HEK293 (cell line): ENCODE results near the gene DDX10.

Experiments
- CTCF ChIA-PET: fragments of 350-600 bp; formaldehyde crosslinking; extraction: SDS; loops from one replicate; lab custom pipeline; 2021; ENCODE audit warnings: antibody characterized with exemption; lab: Yijun Ruan, JAX
- POLR2A ChIA-PET: fragments of 300-600 bp; formaldehyde crosslinking; extraction: SDS; loops from one replicate; lab custom pipeline; 2020; ENCODE audit warnings: antibody characterized with exemption, inconsistent platforms; lab: Yijun Ruan, JAX
- H3K27ac ChIP-seq: fragments of 200-500 bp; sonication (Bioruptor generic); 2 replicates; pipeline ENCODE4 v1.5.1; 2014; ENCODE audit warnings: low read depth, low read length, control low read depth, inconsistent platforms; ENCODE audit errors: extremely low read depth
- H3K36me3 ChIP-seq, 2 experiments: fragments of 200-500 bp in 1 of 2; sonication (Bioruptor generic) in 1 of 2; 1 replicate in 1 of 2; 2 replicates in 1 of 2; pipeline ENCODE4 v1.5.1; 2014 to 2017; ENCODE audit warnings: inconsistent platforms in 2 of 2, low read length in 2 of 2; ENCODE audit not compliant: control insufficient read depth in 2 of 2, insufficient read depth in 1 of 2
- H3K4me1 ChIP-seq: fragments of 200-500 bp; sonication (Bioruptor generic); 2 replicates; pipeline ENCODE4 v1.5.1; 2014; ENCODE audit warnings: mild to moderate bottlenecking, low read length, inconsistent platforms; ENCODE audit not compliant: control insufficient read depth, insufficient read depth
- H3K4me3 ChIP-seq: 2 replicates; pipeline ENCODE4 v1.5.1; 2011; ENCODE audit warnings: low read depth, mild to moderate bottlenecking, control low read depth, low read length, moderate library complexity
- H3K9me3 ChIP-seq: fragments of 200-500 bp; sonication (Bioruptor generic); 2 replicates; pipeline ENCODE4 v1.5.1; 2014; ENCODE audit warnings: low read depth, low read length, inconsistent platforms; ENCODE audit not compliant: control insufficient read depth, insufficient read depth
- BCL11B ChIP-seq: fragments of 450-650 bp; formaldehyde crosslinking; IDR thresholded peaks from 2 replicates; pipeline ENCODE4 v1.5.1; 2016; ENCODE audit warnings: low read depth, missing biosample characterization, missing genetic modification characterization
- IKZF3 ChIP-seq: fragments of 450-650 bp; IDR thresholded peaks from 2 replicates; pipeline ENCODE4 v1.5.0; 2018; ENCODE audit warnings: missing biosample characterization, mild to moderate bottlenecking, missing genetic modification characterization, moderate library complexity
- KLF9 ChIP-seq: fragments of 450-650 bp; formaldehyde crosslinking; IDR thresholded peaks from 2 replicates; pipeline ENCODE4 v1.5.1; 2016; ENCODE audit warnings: missing biosample characterization, missing genetic modification characterization, low read depth
- MYNN ChIP-seq: fragments of 450-650 bp; formaldehyde crosslinking; IDR thresholded peaks from 2 replicates; pipeline ENCODE4 v1.5.1; 2016; ENCODE audit warnings: missing biosample characterization, missing genetic modification characterization, borderline replicate concordance
- OSR2 ChIP-seq: fragments of 450-650 bp; formaldehyde crosslinking; IDR thresholded peaks from 2 replicates; pipeline ENCODE4 v1.5.1; 2016; ENCODE audit warnings: missing biosample characterization, missing genetic modification characterization
- PRDM10 ChIP-seq: fragments of 450-650 bp; formaldehyde crosslinking; IDR thresholded peaks from 2 replicates; pipeline ENCODE4 v1.5.1; 2016; ENCODE audit warnings: missing biosample characterization, missing genetic modification characterization
- SCRT1 ChIP-seq: fragments of 450-650 bp; formaldehyde crosslinking; IDR thresholded peaks from 2 replicates; pipeline ENCODE4 v1.5.1; 2016; ENCODE audit warnings: missing biosample characterization, missing genetic modification characterization, borderline replicate concordance
- SP2 ChIP-seq: fragments of 450-650 bp; formaldehyde crosslinking; IDR thresholded peaks from 2 replicates; pipeline ENCODE4 v1.5.1; 2016; ENCODE audit warnings: missing biosample characterization, missing genetic modification characterization
- ZBTB10 ChIP-seq: fragments of 450-650 bp; formaldehyde crosslinking; IDR thresholded peaks from 2 replicates; pipeline ENCODE4 v1.5.1; 2016; ENCODE audit warnings: missing biosample characterization, missing genetic modification characterization
- ZNF121 ChIP-seq: fragments of 450-650 bp; formaldehyde crosslinking; IDR thresholded peaks from 2 replicates; pipeline ENCODE4 v1.5.1; 2016; ENCODE audit warnings: missing biosample characterization, missing genetic modification characterization
- ZNF140 ChIP-seq: fragments of 450-650 bp; formaldehyde crosslinking; IDR thresholded peaks from 2 replicates; pipeline ENCODE4 v1.5.1; 2016; ENCODE audit warnings: missing biosample characterization, missing genetic modification characterization
- ZNF221 ChIP-seq: fragments of 450-650 bp; formaldehyde crosslinking; IDR thresholded peaks from 2 replicates; pipeline ENCODE4 v1.5.1; 2017; ENCODE audit warnings: missing biosample characterization, missing genetic modification characterization, borderline replicate concordance
- ZNF280C ChIP-seq: fragments of 450-650 bp; formaldehyde crosslinking; IDR thresholded peaks from 2 replicates; pipeline ENCODE4 v1.5.1; 2016; ENCODE audit warnings: missing biosample characterization, missing genetic modification characterization
- ZNF473 ChIP-seq: fragments of 450-650 bp; formaldehyde crosslinking; IDR thresholded peaks from 2 replicates; pipeline ENCODE4 v1.5.1; 2017; ENCODE audit warnings: missing biosample characterization, missing genetic modification characterization
- ZNF510 ChIP-seq: fragments of 450-650 bp; formaldehyde crosslinking; IDR thresholded peaks from 2 replicates; pipeline ENCODE4 v1.5.1; 2018; ENCODE audit warnings: mild to moderate bottlenecking, missing genetic modification characterization, missing biosample characterization; ENCODE audit not compliant: insufficient replicate concordance
- ZNF626 ChIP-seq: fragments of 450-650 bp; sonication (Bioruptor Pico); formaldehyde crosslinking; IDR thresholded peaks from 2 replicates; pipeline ENCODE4 v1.5.1; 2018; ENCODE audit warnings: missing biosample characterization, missing genetic modification characterization, inconsistent platforms
- ZNF677 ChIP-seq: fragments of 450-650 bp; IDR thresholded peaks from 2 replicates; pipeline ENCODE4 v1.5.0; 2018; ENCODE audit warnings: missing biosample characterization, mild to moderate bottlenecking, missing genetic modification characterization, moderate library complexity
- ZNF785 ChIP-seq: fragments of 450-650 bp; formaldehyde crosslinking; IDR thresholded peaks from 2 replicates; pipeline ENCODE4 v1.5.1; 2016; ENCODE audit warnings: missing biosample characterization, missing genetic modification characterization
- ZSCAN16 ChIP-seq: fragments of 450-650 bp; formaldehyde crosslinking; IDR thresholded peaks from 2 replicates; pipeline ENCODE4 v1.5.1; 2016; ENCODE audit warnings: missing biosample characterization, missing genetic modification characterization
- ZSCAN23 ChIP-seq: fragments of 450-650 bp; formaldehyde crosslinking; IDR thresholded peaks from 2 replicates; pipeline ENCODE4 v1.5.1; 2016; ENCODE audit warnings: missing biosample characterization, missing genetic modification characterization
- ZSCAN4 ChIP-seq: fragments of 450-650 bp; formaldehyde crosslinking; IDR thresholded peaks from 2 replicates; pipeline ENCODE4 v1.5.1; 2017; ENCODE audit warnings: missing biosample characterization, missing genetic modification characterization

The DDX10 gene

GRCh38 chr11:108863528-108863927, 198.7 kb downstream of the DDX10 start (continued):
- TF ChIP-seq ZBTB10 (tag by site-specific recombination): no peak
- TF ChIP-seq OSR2 (tag by site-specific recombination): no peak

- Histone ChIP-seq H3K4me3 (no peak overlapping the region), H3K36me3 (no peaks in the 10 kb centered on the region), H3K4me1 (no peaks in the 10 kb centered on the region), H3K27ac (no peak overlapping the region), H3K9me3 (no peaks in the 10 kb centered on the region)
- POLR2A ChIA-PET: no interaction called here
- TF ChIP-seq ZNF677 (no peak), ZNF473 (tag by site-specific recombination) (no peak), ZSCAN4 (no peak), ZSCAN16 (tag by site-specific recombination) (no peak), SP2 (tag by site-specific recombination) (no peak), ZNF510 (no peak), ZNF280C (tag by site-specific recombination) (no peak)
- CTCF ChIA-PET: interaction anchor here (0.6 kb wide), 1 partner anchor 1234 kb away, joined by 3 read pairs; no protein-coding TSS in a partner anchor
These were observed 200.5 kb downstream of the DDX10 start for GRCh38 chr11:108865406-108865805.

GRCh38 chr11:108866781-108867180, 201.9 kb downstream of the DDX10 start:
- POLR2A ChIA-PET: no interaction called here
- Histone ChIP-seq H3K4me3 (no peak overlapping the region), H3K4me1 (no peaks in the 10 kb centered on the region), H3K9me3 (no peaks in the 10 kb centered on the region), H3K27ac (no peak overlapping the region), H3K36me3 (no peaks in the 10 kb centered on the region)
- CTCF ChIA-PET: interaction anchor here (0.7 to 1.9 kb wide), 4 partner anchors 8 to 169 kb away, joined by 3 to 12 read pairs (median 4); no protein-coding TSS in a partner anchor
- no peak for TF ChIP-seq ZSCAN23
- TF ChIP-seq SCRT1 (tag by site-specific recombination): no peak
- TF ChIP-seq ZNF626 (tag by site-specific recombination): no peak
- TF ChIP-seq BCL11B (tag by site-specific recombination): no peak
- TF ChIP-seq ZNF140: no peak
- no peak for TF ChIP-seq KLF9 (tag by site-specific recombination)
- no peak for TF ChIP-seq ZNF121 (tag by site-specific recombination)
- TF ChIP-seq PRDM10: no peak
- TF ChIP-seq MYNN (tag by site-specific recombination): no peak
- no peak for TF ChIP-seq SP2 (tag by site-specific recombination)
- no peak for TF ChIP-seq ZNF221 (tag by site-specific recombination)
- no peak for TF ChIP-seq ZNF785 (tag by site-specific recombination)
- no peak for TF ChIP-seq IKZF3 (tag by site-specific recombination)
